Measurements from ENCODE around the gene COASY.
A peak's percentile ranks its signal among the peaks of the same experiment; 100 is the strongest.

The COASY gene

DNA sequence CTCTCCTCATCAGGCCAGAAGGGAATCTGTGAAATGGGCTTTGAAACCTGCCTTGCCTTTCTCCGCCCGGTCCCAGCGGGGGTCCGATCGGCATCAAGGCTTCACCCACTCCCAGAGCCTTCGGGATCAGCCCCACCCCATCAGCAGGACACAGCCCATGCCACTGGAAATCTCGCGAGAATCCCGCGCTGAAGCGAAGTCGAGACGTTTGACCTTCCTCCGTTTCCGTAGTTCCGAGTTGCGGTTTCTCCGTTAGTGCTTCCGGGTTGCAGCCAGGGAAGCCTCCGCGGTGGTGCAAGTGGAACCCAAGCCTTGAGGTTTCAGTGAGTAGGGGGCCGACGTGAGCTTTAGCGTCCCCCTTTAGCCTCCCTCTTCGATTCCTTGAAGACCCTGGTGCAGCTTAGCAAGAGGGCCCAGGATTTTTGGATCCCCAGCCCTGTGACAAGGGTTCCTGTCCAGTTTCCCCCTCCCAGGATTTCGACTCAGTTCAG lies at the start of gene COASY:
COASY (plus strand) TSS at position 252 of the 491 bp plus-strand sequence. CDS start 475 bp downstream, outside the sequence.
- Histone ChIP-seq H3K36me3 (ENCODE audit: insufficient read depth, low read length) (peaks cover 43% of the 10 kb centered on the region), H2AFZ (ENCODE audit: low read depth, low read length) (peak within 1 kb of the TSS; percentile 84), H3K27ac (ENCODE audit: low read length) (peak within 1 kb of the TSS; percentile 90), H3K9me3 (ENCODE audit: insufficient read depth, low read length, severe bottlenecking) (no peaks in the 10 kb centered on the region), H3K27me3 (ENCODE audit: insufficient read depth, low read length, poor library complexity) (no peaks in the 10 kb centered on the region), H3K4me3 (ENCODE audit: low read depth in 1 of 2, low read length in 2 of 2) (peak within 1 kb of the TSS; percentile 65 to 75), H3K4me2 (ENCODE audit: insufficient read depth, low read length) (peak within 1 kb of the TSS; percentile 100), H3K4me1 (ENCODE audit: insufficient read depth, low read length) (peaks cover 52% of the 10 kb centered on the region), H4K20me1 (ENCODE audit: insufficient read depth, low read length) (peaks cover 9% of the 10 kb centered on the region; the same call in 1 of the 2 replicates), H3K79me2 (ENCODE audit: insufficient read depth, low read length) (peaks cover 41% of the 10 kb centered on the region), H3K9ac (ENCODE audit: low read depth, low read length) (peak within 1 kb of the TSS; percentile 82)
- ATAC-seq (ENCODE audit: insufficient read depth, low read depth) (peak; percentile 77), DNase-seq (peak; percentile 97)
- TF ChIP-seq EZH2 (IDR thresholded peaks at IDR 0.05; ENCODE audit: borderline replicate concordance, low read depth, low read length, severe bottlenecking) = no peak
- TF ChIP-seq, protein P1, sequence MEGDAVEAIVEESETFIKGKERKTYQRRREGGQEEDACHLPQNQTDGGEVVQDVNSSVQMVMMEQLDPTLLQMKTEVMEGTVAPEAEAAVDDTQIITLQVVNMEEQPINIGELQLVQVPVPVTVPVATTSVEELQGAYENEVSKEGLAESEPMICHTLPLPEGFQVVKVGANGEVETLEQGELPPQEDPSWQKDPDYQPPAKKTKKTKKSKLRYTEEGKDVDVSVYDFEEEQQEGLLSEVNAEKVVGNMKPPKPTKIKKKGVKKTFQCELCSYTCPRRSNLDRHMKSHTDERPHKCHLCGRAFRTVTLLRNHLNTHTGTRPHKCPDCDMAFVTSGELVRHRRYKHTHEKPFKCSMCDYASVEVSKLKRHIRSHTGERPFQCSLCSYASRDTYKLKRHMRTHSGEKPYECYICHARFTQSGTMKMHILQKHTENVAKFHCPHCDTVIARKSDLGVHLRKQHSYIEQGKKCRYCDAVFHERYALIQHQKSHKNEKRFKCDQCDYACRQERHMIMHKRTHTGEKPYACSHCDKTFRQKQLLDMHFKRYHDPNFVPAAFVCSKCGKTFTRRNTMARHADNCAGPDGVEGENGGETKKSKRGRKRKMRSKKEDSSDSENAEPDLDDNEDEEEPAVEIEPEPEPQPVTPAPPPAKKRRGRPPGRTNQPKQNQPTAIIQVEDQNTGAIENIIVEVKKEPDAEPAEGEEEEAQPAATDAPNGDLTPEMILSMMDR (IDR thresholded peaks at IDR 0.05; ENCODE audit: borderline replicate concordance, extremely low read depth, low read length, poor library complexity, severe bottlenecking) = no peak

DNA sequence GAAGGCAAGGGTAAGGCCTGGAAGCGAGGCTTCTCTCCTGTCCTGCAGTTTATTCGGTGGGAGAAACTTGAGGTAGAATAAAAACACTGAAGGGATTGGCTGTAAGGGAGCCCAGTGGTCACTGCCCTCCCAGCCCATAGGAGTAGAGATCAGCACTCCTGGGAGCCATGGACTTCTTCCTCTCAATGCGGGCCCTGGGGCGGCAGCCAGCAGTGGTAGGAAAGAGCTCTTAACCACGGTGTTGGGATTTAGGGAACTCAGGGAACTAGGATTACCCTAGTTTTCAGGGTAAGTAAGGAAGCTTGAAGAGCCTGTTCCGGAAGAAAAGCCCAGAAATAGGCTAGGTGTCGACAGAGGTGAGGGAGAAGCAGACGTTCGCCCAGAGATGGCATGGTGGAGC lies 49.7 kb upstream of the COASY start:
- peaks cover 1% of the 10 kb centered on the region; the same call in 1 of the 2 replicates for H3K4me1 ChIP-seq (ENCODE audit: insufficient read depth, low read length)
- ATAC-seq (ENCODE audit: insufficient read depth, low read depth) = no peak
- no peak overlapping the region for H3K4me2 ChIP-seq (ENCODE audit: insufficient read depth, low read length)
- H3K9me3 ChIP-seq (ENCODE audit: insufficient read depth, low read length, severe bottlenecking) = no peaks in the 10 kb centered on the region
- H3K4me3 ChIP-seq (ENCODE audit: low read depth in 1 of 2, low read length in 2 of 2) = no peak overlapping the region
- TF ChIP-seq EZH2 (IDR thresholded peaks at IDR 0.05; ENCODE audit: borderline replicate concordance, low read depth, low read length, severe bottlenecking) = no peak
- TF ChIP-seq, protein P1 (IDR thresholded peaks at IDR 0.05; ENCODE audit: borderline replicate concordance, extremely low read depth, low read length, poor library complexity, severe bottlenecking) = no peak
- peaks cover 36% of the 10 kb centered on the region for H3K27me3 ChIP-seq (ENCODE audit: insufficient read depth, low read length, poor library complexity)
- H3K27ac ChIP-seq (ENCODE audit: low read length) = no peak overlapping the region
- H2AFZ ChIP-seq (ENCODE audit: low read depth, low read length) = no peak overlapping the region
- no peak overlapping the region for H3K9ac ChIP-seq (ENCODE audit: low read depth, low read length)
- no peaks in the 10 kb centered on the region for H3K79me2 ChIP-seq (ENCODE audit: insufficient read depth, low read length)
- peaks cover 2% of the 10 kb centered on the region; the same call in 1 of the 2 replicates for H4K20me1 ChIP-seq (ENCODE audit: insufficient read depth, low read length)
- no peak for DNase-seq
- H3K36me3 ChIP-seq (ENCODE audit: insufficient read depth, low read length) = no peaks in the 10 kb centered on the region

DNA sequence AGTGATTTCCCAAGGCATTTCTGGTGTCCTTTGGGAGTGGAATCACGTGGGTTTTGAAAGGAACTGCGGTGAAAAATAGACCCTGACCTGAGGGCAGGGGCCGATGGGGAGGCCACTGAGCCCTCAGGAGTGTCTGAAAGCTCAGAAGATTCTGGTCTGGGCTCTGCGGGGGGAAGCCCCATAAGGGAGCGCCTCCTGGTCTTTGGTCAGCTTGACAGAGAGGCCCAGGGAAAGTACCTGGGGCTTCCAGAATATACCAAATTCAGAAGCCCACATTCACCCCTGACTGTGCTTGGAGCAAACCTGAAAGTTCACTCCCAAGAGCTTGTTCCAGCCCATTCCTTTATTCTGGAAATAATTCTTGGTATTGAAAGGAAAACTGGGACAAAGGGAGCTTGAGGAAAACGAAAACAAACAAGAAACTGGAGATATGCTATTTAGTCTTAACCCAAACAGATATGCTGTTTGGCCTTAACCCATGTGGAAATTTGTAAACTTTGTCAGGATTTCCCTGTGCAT lies 49.2 kb upstream of the COASY start:
- peaks cover 2% of the 10 kb centered on the region; the same call in 1 of the 2 replicates for H4K20me1 ChIP-seq (ENCODE audit: insufficient read depth, low read length)
- TF ChIP-seq, protein P1 (IDR thresholded peaks at IDR 0.05; ENCODE audit: borderline replicate concordance, extremely low read depth, low read length, poor library complexity, severe bottlenecking) = no peak
- TF ChIP-seq EZH2 (IDR thresholded peaks at IDR 0.05; ENCODE audit: borderline replicate concordance, low read depth, low read length, severe bottlenecking) = no peak
- H3K4me1 ChIP-seq (ENCODE audit: insufficient read depth, low read length) = peaks cover 3% of the 10 kb centered on the region; the same call in 1 of the 2 replicates
- no peak overlapping the region for H3K27ac ChIP-seq (ENCODE audit: low read length)
- peaks cover 34% of the 10 kb centered on the region for H3K27me3 ChIP-seq (ENCODE audit: insufficient read depth, low read length, poor library complexity)
- no peaks in the 10 kb centered on the region for H3K79me2 ChIP-seq (ENCODE audit: insufficient read depth, low read length)
- no peak overlapping the region for H2AFZ ChIP-seq (ENCODE audit: low read depth, low read length)
- H3K9ac ChIP-seq (ENCODE audit: low read depth, low read length) = no peak overlapping the region
- H3K9me3 ChIP-seq (ENCODE audit: insufficient read depth, low read length, severe bottlenecking) = no peaks in the 10 kb centered on the region
- no peak for DNase-seq
- ATAC-seq (ENCODE audit: insufficient read depth, low read depth) = no peak
- H3K4me3 ChIP-seq (ENCODE audit: low read depth in 1 of 2, low read length in 2 of 2) = no peak overlapping the region
- no peak overlapping the region for H3K4me2 ChIP-seq (ENCODE audit: insufficient read depth, low read length)
- H3K36me3 ChIP-seq (ENCODE audit: insufficient read depth, low read length) = no peaks in the 10 kb centered on the region

Measured in DND-41 (cell line).